OCI-LY3 (cell line): ENCODE data around the gene MAP2K7.
A peak's percentile ranks its signal among the peaks of the same experiment; 100 is the strongest.

Source experiments
- H2AFZ ChIP-seq: fragments of 200-600, 300-600 bp; shearing (Covaris generic); 2 replicates; pipeline ENCODE4 v1.6.0; 2014; ENCODE audit warnings: antibody characterized with exemption, low read depth, low read length
- H3K27ac ChIP-seq: fragments of 200-600, 300-600 bp; sonication (generic); 2 replicates; pipeline ENCODE4 v1.5.1; 2014; ENCODE audit warnings: mild to moderate bottlenecking, low read length, moderate library complexity, mixed read lengths
- H3K27me3 ChIP-seq: fragments of 200-600, 300-600 bp; sonication (generic); 2 replicates; pipeline ENCODE4 v1.6.1; 2014; ENCODE audit warnings: low read depth, low read length, mixed read lengths
- H3K36me3 ChIP-seq: fragments of 200-600, 300-600 bp; sonication (generic); replicated peaks from 2 replicates; pipeline ENCODE3; 2014; ENCODE audit warnings: low read depth, low read length, mixed read lengths
- H3K4me1 ChIP-seq: fragments of 300-600, 200-600 bp; sonication (generic); 2 replicates; pipeline ENCODE4 v1.6.1; 2014; ENCODE audit warnings: low read length, mixed read lengths
- H3K4me2 ChIP-seq: fragments of 200-600, 300-600 bp; sonication (generic); 2 replicates; pipeline ENCODE4 v1.6.1; 2014; ENCODE audit warnings: low read length, mixed read lengths
- H3K4me3 ChIP-seq: fragments of 300-600, 200-600 bp; sonication (generic); 2 replicates; pipeline ENCODE4 v1.5.1; 2014; ENCODE audit warnings: antibody characterized with exemption, mild to moderate bottlenecking, low read length, moderate library complexity
- H3K79me2 ChIP-seq: fragments of 300-600, 200-600 bp; shearing (Covaris generic); 2 replicates; pipeline ENCODE4 v1.6.1; 2014; ENCODE audit warnings: mild to moderate bottlenecking, low read length, mixed read lengths
- H3K9ac ChIP-seq: fragments of 300-600, 200-600 bp; shearing (Covaris generic); 2 replicates; pipeline ENCODE4 v1.6.0; 2014; ENCODE audit warnings: mild to moderate bottlenecking, low read length, moderate library complexity
- H3K9me3 ChIP-seq: fragments of 200-600, 300-600 bp; shearing (Covaris generic); 2 replicates; pipeline ENCODE4 v1.6.1; 2014; ENCODE audit warnings: low read length, mixed read lengths; ENCODE audit not compliant: insufficient read depth
- H4K20me1 ChIP-seq: fragments of 200-600, 300-600 bp; sonication (generic); 2 replicates; pipeline ENCODE4 v1.6.1; 2016; ENCODE audit warnings: low read length, mixed read lengths; ENCODE audit not compliant: insufficient read depth
- EZH2phosphoT487 ChIP-seq: fragments of 200-600 bp; shearing (Covaris generic); IDR thresholded peaks from 2 replicates; pipeline ENCODE4 v1.6.1; 2018; ENCODE audit warnings: antibody characterized with exemption, mixed run types, low read depth
- TF ChIP-seq, protein P1 (sequence below): fragments of 200-600, 300-600 bp; sonication (generic); IDR thresholded peaks from 2 replicates; pipeline ENCODE4 v1.5.1; 2014; ENCODE audit warnings: antibody characterized with exemption, low read length, low read depth

Gene MAP2K7

DNA sequence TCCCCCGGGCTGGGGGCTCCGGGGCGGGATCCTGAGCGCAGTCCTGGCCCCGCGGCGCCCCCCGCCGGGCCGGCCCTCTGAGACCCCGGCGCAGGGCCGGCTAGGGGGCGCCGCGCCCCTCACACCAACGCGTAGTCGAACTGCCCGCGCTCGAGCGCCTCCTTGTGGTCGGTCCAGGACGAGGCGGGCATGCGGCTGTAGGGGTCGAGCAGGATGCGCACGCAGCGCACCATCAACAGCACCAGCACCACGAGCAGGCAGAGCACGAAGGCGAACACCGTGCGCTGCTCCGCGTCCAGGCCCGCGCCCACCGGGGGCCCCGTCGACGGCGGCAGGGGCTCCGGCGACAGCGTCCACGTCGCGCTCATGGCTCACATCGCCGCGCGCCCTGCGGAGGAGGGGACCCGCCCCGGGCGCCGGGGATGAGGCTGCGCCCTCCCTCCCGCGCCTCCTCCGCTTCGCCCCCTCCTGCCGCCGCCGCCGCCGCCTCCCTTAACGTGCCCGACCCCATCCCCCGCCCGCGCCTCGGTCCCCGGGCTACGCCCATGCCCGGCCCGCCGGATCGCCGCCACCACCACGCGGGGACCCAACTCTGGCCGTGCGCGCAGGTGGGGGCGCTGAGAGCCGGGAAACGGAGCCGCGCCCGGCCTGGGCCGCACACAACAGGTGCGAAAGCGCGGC is 21.6 kb downstream of the MAP2K7 start:
- no peak overlapping the region for H3K9ac ChIP-seq
- no peak overlapping the region for H3K4me3 ChIP-seq

GRCh38 chr19:7926021-7926726 is 22.5 kb downstream of the MAP2K7 start, which contains the start of gene CTXN1:
CTXN1 (minus strand) TSS chr19:7926135; CDS start chr19:7925538, 597 bp downstream.
- no peak for TF ChIP-seq EZH2phosphoT487
- TF ChIP-seq, protein P1, sequence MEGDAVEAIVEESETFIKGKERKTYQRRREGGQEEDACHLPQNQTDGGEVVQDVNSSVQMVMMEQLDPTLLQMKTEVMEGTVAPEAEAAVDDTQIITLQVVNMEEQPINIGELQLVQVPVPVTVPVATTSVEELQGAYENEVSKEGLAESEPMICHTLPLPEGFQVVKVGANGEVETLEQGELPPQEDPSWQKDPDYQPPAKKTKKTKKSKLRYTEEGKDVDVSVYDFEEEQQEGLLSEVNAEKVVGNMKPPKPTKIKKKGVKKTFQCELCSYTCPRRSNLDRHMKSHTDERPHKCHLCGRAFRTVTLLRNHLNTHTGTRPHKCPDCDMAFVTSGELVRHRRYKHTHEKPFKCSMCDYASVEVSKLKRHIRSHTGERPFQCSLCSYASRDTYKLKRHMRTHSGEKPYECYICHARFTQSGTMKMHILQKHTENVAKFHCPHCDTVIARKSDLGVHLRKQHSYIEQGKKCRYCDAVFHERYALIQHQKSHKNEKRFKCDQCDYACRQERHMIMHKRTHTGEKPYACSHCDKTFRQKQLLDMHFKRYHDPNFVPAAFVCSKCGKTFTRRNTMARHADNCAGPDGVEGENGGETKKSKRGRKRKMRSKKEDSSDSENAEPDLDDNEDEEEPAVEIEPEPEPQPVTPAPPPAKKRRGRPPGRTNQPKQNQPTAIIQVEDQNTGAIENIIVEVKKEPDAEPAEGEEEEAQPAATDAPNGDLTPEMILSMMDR: no peak
- H3K4me1 ChIP-seq: peaks cover 5% of the 10 kb centered on the region
- H3K27ac ChIP-seq: no peak within 1 kb of the TSS
- no peak within 1 kb of the TSS for H3K9ac ChIP-seq
- H2AFZ ChIP-seq: no peak within 1 kb of the TSS
- H3K79me2 ChIP-seq: no peaks in the 10 kb centered on the region
- peaks cover 5% of the 10 kb centered on the region; the same call in 1 of the 2 replicates for H4K20me1 ChIP-seq
- no peak within 1 kb of the TSS for H3K4me2 ChIP-seq
- H3K27me3 ChIP-seq: no peaks in the 10 kb centered on the region
- H3K4me3 ChIP-seq: no peak within 1 kb of the TSS
- H3K9me3 ChIP-seq: no peaks in the 10 kb centered on the region
- peaks cover 29% of the 10 kb centered on the region for H3K36me3 ChIP-seq

More for the DNA sequence above, 21.6 kb downstream of the MAP2K7 start:
- no peak overlapping the region for H3K4me2 ChIP-seq
- peaks cover 7% of the 10 kb centered on the region; the same call in 1 of the 2 replicates for H4K20me1 ChIP-seq
- no peaks in the 10 kb centered on the region for H3K9me3 ChIP-seq
- TF ChIP-seq, protein P1: peak; percentile 45
- no peak for TF ChIP-seq EZH2phosphoT487
- no peak overlapping the region for H2AFZ ChIP-seq
- H3K4me1 ChIP-seq: peaks cover 5% of the 10 kb centered on the region
- H3K27me3 ChIP-seq: no peaks in the 10 kb centered on the region
- peaks cover 21% of the 10 kb centered on the region for H3K36me3 ChIP-seq
- H3K27ac ChIP-seq: no peak overlapping the region
- H3K79me2 ChIP-seq: no peaks in the 10 kb centered on the region

DNA sequence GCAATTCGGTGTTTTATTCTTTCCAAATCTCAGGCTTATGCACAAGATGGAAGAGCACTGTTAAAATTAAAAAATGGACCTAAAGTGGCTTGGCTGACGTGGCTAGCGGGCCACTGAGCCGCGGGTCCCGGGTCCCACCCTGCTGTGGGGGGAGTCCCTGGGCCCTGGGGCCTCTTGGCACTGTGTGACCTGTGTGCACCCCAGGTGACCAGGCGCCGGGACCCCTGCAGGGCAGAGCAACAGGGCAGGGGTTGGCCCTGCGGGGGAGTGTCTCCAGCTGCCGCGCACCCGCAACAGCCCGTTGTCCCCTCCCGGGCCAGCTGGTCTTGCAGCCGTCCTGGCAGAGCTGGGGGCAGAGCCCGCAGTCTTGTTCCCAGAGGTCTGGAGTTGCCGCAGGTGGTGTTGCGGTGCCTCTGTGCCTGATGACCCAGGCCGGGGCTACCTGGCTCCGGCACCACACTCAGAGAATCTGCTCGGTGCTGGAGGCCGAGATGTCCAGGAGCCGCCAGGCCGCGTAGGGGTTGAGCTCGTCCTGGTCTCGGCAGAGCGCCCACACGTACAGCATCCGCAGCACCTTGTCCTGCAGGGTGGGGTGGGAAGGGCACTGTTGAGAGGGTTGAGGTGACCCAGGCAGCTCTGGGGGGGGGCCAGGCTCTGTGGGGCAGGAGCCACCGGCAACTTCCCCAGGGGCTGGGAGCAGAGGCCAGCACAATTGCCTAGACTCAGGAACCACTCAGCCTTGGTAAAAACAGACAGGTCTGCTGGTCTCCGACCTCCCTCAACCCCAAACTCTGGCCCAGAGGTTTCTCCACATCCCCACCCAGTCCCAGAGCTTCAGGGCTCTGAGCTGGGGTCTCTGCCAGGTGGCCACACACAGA is 23.3 kb downstream of the MAP2K7 start:
- H3K36me3 ChIP-seq: peaks cover 34% of the 10 kb centered on the region
- H2AFZ ChIP-seq: no peak overlapping the region
- H3K4me2 ChIP-seq: no peak overlapping the region
- no peak overlapping the region for H3K9ac ChIP-seq
- H3K27ac ChIP-seq: no peak overlapping the region
- no peaks in the 10 kb centered on the region for H3K9me3 ChIP-seq
- H4K20me1 ChIP-seq: no peaks in the 10 kb centered on the region
- TF ChIP-seq, protein P1: no peak
- TF ChIP-seq EZH2phosphoT487: no peak
- H3K27me3 ChIP-seq: no peaks in the 10 kb centered on the region
- H3K4me1 ChIP-seq: no peaks in the 10 kb centered on the region
- H3K4me3 ChIP-seq: no peak overlapping the region
- no peaks in the 10 kb centered on the region for H3K79me2 ChIP-seq
